Adipose tissue (tissue), 3 donors: ENCODE results near the gene PLCL1. TPM values are rescaled to one million over a fixed set of nuclear protein-coding genes. Genes with fewer than 3 reads are reported as not detected.

Experiments used
- H3K27ac ChIP-seq: one replicate; pipeline ENCODE4 v1.5.1; 2013; ENCODE audit warnings: low read depth, low read length
- WGBS, 3 donors: extraction: QIAGEN DNeasy Blood & Tissue Kit; methylation state at CpG; one replicate each; pipeline ENCODE4 v1.1.7; 2013; 5-methylcytosine and 5-hydroxymethylcytosine counted together
- polyA plus RNA-seq, 3 donors: library from polyadenylated mRNA; stranded (reverse); fragments of 200-250 nt; gene quantifications; one replicate each; pipeline ENCODE4 v1.2.3, GENCODE V29; 2013
- donor health status: healthy with polysubstance abuse.
- donor health status: Bipolar disorder and iron deficiency.
- donor health status: healthy.

Gene PLCL1
- polyA plus RNA-seq, 3 donors, result 0.39 to 2.3 (median 2.0) TPM

GRCh38 chr2:197847651-197848401, 43.4 kb downstream of the PLCL1 start:
- H3K27ac ChIP-seq, result no peak overlapping the region
- 66 to 85% (median 74%) methylated on average over 7 of the region's 7 CpGs for WGBS, 3 donors

GRCh38 chr2:197848602-197849001, 44.2 kb downstream of the PLCL1 start:
- no peak overlapping the region for H3K27ac ChIP-seq

GRCh38 chr2:197850882-197851450, 46.6 kb downstream of the PLCL1 start:
- 66 to 75% (median 69%) methylated on average over 5 of the region's 5 CpGs for WGBS, 3 donors
- no peak overlapping the region for H3K27ac ChIP-seq

More at GRCh38 chr2:197848602-197849001, 44.2 kb downstream of the PLCL1 start:
- 69 to 94% (median 92%) methylated on average over 2 of the region's 2 CpGs for WGBS, 3 donors

GRCh38 chr2:197851451-197851850, 47.1 kb downstream of the PLCL1 start:
- H3K27ac ChIP-seq, result no peak overlapping the region
- WGBS, 3 donors, result 85 to 87% (median 86%) methylated on average over 1 of the region's 1 CpG

- H3K27ac ChIP-seq, result no peak overlapping the region
- WGBS, 3 donors, result 51 to 67% (median 55%) methylated on average over 2 of the region's 2 CpGs
Measured at GRCh38 chr2:197852108-197852507, 47.7 kb downstream of the PLCL1 start.

GRCh38 chr2:197853549-197853948, 49.2 kb downstream of the PLCL1 start:
- H3K27ac ChIP-seq, result no peak overlapping the region
- 41 to 66% (median 59%) methylated on average over 1 of the region's 1 CpG for WGBS, 3 donors

GRCh38 chr2:197857476-197858107, 53.2 kb downstream of the PLCL1 start:
- no peak overlapping the region for H3K27ac ChIP-seq
- 83 to 95% (median 94%) methylated on average over 1 of the region's 1 CpG for WGBS, 3 donors

GRCh38 chr2:197858607-197859140, 54.3 kb downstream of the PLCL1 start:
- WGBS, 3 donors, result 61 to 75% (median 71%) methylated on average over 3 of the region's 3 CpGs
- no peak overlapping the region for H3K27ac ChIP-seq

GRCh38 chr2:197862246-197862955, 58.0 kb downstream of the PLCL1 start:
- 69 to 86% (median 71%) methylated on average over 1 of the region's 1 CpG for WGBS, 3 donors
- H3K27ac ChIP-seq, result no peak overlapping the region

- 84 to 97% (median 95%) methylated on average over 1 of the region's 1 CpG for WGBS, 3 donors
- H3K27ac ChIP-seq, result no peak overlapping the region
Measured at GRCh38 chr2:197863744-197864143, 59.4 kb downstream of the PLCL1 start.

- no peak overlapping the region for H3K27ac ChIP-seq
Measured at GRCh38 chr2:197866455-197866854, 62.1 kb downstream of the PLCL1 start.

GRCh38 chr2:197867033-197867432, 62.6 kb downstream of the PLCL1 start:
- 96 to 98% (median 98%) methylated on average over 2 of the region's 2 CpGs for WGBS, 3 donors
- no peak overlapping the region for H3K27ac ChIP-seq

- no peak overlapping the region for H3K27ac ChIP-seq
- 54 to 80% (median 68%) methylated on average over 3 of the region's 3 CpGs for WGBS, 3 donors
Measured at GRCh38 chr2:197867624-197868023, 63.2 kb downstream of the PLCL1 start.

- no peak overlapping the region for H3K27ac ChIP-seq
- WGBS, 3 donors, result 92 to 97% (median 93%) methylated on average over 3 of the region's 3 CpGs
Measured at GRCh38 chr2:197868206-197868605, 63.8 kb downstream of the PLCL1 start.

- H3K27ac ChIP-seq, result no peak overlapping the region
- WGBS, 3 donors, result 81 to 89% (median 82%) methylated on average over 2 of the region's 2 CpGs
Measured at GRCh38 chr2:197869041-197869440, 64.6 kb downstream of the PLCL1 start.

- WGBS, 3 donors, result 53 to 79% (median 59%) methylated on average over 8 of the region's 8 CpGs
- no peak overlapping the region for H3K27ac ChIP-seq
Measured at GRCh38 chr2:197869501-197870111, 65.2 kb downstream of the PLCL1 start.

GRCh38 chr2:197870137-197870536, 65.7 kb downstream of the PLCL1 start:
- H3K27ac ChIP-seq, result no peak overlapping the region
- WGBS, 3 donors, result 95 to 98% (median 96%) methylated on average over 2 of the region's 2 CpGs

- 35 to 93% (median 87%) methylated on average over 3 of the region's 3 CpGs for WGBS, 3 donors
- H3K27ac ChIP-seq, result no peak overlapping the region
Measured at GRCh38 chr2:197871780-197872456, 67.5 kb downstream of the PLCL1 start.
